Measurements from ENCODE around the gene C11orf58.
A peak's percentile ranks its signal among the peaks of the same experiment; 100 is the strongest.

The C11orf58 gene

GRCh38 chr11:16770016-16770415, 31.6 kb downstream of the C11orf58 start:
- DNase-seq = no peak

DNA sequence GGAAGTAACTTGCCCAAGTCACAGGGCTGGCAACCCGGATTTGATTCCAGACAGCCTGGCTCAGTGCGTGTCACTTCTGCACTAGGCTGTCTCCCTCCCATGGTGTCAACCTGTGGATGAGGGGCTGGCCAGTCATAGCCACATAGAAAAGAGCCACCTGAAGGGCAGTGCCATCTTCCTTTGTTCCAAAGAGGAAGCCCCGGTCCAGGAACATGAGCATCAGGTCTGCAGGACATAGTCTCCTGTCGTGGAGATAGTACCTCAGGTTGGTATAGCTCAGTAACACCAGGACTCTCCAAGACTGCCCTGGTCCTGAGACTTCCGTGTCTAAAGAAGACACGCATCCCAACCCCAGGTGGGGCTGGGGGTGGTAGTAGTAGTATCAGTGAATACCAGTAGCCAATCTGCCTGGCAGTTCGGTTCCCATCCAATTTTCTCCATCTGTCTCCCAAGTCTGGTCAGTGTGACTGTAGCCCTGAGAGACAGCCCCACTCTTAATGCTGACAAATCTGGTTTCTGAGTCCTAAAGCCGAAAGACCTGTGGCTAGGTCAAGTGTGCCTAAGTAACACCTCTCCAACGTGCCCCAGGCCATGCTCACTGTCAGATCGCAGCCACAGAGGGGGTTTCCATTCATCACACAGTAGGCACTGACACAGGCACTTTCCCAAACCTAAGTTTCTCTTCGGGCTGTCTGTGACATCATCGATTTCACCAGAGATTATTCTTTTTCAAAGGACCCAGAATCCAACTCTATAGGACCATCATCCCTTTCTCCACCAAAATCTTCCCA, 33.1 kb downstream of the C11orf58 start:
- DNase-seq = no peak

- no peak for DNase-seq
Observed at GRCh38 chr11:16772141-16772512, 33.7 kb downstream of the C11orf58 start.

GRCh38 chr11:16773981-16774935, 35.8 kb downstream of the C11orf58 start:
- no peak for DNase-seq

DNA sequence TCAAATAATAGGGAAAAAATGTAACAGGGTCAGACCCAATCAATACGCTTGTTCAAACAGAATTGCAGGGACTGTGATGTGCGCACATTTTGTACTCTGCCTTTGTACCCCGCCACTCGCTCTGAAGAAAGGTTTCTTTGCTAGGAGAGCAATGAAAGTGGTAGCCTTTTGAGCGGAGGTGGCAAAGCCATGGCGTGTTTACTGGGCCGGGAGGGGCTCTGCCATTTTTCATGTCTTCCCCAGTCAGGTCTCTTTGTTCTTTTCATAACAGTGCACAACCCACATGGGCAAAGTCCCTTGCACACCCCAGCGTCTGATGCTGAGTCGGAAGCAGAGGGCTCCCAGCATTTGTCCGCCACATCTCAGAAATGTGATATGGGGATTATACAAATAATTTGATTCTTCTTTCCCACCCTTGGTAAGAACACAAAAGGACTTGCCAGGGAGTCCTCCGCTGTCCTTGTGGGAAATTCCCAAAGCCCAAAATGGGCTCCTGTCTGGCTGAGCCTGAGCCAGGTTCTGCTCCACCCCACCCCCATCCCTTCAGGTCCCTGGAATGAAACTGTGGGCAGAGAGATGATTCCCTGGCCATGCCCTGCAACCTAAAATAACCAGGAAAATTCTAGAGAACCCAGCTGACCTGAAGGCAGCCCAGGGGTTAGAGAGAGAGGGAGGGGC, 36.6 kb downstream of the C11orf58 start:
- no peak for DNase-seq

GRCh38 chr11:16775614-16776283, 37.3 kb downstream of the C11orf58 start:
- DNase-seq = no peak

DNA sequence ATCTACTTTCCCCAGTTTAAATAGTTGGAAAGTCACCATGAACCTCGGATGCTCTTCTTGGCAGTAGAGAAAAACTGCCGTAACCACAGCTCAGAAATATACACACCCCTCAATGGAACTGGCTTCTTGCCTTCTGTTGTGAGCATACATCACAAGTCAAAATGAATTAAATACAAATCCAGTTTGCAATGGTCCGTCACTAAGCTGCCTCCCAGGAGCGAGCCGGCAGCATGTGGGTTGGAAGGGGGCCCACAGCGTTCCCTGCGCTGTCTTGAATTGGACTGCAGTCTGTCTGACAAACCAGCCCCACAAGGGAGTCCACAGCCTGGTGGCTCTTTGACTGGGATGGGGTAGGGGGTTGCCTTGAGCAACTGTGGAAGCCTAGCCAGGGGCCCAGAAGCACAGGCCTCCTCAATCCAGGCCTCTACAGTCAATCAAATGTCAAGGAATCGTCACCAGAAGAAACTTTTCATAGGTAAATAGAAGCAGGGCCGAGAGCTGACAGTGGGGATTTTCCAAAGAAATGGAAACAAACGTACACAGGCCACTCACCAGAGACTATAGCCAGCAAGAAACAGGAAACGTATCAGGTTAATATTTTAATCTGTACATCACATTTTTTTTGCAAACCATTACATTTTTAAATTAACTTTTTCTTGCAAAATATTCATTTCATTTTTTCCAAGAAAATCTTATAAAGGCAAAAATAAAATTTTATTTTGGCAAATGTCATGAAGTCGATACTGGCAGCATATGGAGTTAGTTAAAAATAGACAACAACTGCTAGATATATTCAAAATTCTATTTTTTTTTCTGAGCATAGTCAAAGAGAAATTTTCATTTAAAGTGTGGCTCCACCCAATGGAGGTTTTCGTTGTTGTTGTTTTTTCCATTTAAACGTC, 38.5 kb downstream of the C11orf58 start:
- DNase-seq = no peak

DNA sequence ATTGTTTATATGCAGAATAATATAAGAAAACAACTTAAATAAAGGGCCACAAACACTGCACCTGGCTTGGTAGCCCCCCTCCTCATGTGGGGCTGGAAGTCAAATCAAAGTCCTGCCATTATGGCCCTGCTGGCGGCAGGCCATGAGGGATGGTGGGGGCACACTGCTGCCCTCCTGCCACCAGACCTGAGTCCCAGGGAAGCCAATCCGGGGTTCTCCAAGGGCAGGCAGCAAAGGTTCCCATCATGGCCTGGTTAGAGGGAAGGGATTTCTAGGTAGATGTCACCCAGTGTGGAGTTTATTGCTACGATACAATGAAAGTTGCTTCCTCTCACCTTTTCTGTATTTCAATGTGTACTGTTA, 39.1 kb downstream of the C11orf58 start:
- DNase-seq = no peak

GRCh38 chr11:16778286-16778685, 39.8 kb downstream of the C11orf58 start:
- DNase-seq = no peak

GRCh38 chr11:16778876-16779275, 40.4 kb downstream of the C11orf58 start:
- no peak for DNase-seq

- DNase-seq = no peak
Observed at GRCh38 chr11:16779436-16779835, 41.0 kb downstream of the C11orf58 start.

GRCh38 chr11:16780146-16780545, 41.7 kb downstream of the C11orf58 start:
- no peak for DNase-seq

DNA sequence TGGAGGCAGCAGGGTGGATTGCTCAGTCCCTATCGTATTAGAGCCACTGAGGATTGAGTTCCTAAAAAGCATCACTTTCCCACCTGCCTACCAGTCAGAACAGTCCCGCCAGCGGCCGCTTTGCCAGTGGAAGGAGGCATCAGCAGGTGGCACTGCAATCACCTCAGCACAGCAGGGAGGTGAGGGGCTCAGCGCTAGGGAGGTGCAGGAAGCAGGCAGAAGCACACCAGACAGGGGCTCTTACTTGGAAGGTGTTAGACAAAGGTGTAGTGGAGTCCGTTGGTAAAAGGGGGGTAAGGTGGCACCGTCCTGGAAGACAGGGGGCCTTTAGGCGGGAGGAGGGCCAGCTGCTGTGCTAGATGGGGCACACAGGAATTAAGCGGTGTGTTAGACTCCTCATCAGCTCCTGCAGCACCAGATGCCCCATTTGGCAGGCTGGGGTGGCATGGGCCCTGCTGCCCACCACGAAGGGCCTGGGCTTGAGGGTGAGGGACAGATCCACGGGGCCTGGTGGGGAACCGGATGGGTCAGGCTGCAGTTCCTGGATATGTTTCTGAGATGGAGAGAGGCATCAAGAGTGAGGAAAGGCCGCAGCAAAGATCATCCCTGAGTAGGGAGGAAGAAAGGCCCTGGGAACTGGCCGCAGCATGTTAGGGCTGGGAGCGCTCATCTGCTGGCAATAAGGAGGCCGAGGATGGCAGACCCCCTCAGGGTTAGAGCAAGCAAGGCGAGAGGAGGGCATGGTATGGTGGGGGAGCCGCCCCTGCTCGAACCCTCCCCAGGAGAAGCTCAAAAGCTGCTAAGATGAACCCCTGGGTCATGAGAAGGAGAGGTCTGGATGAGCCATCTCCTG, 42.5 kb downstream of the C11orf58 start:
- DNase-seq = no peak

GRCh38 chr11:16781936-16782919, 43.8 kb downstream of the C11orf58 start:
- no peak for DNase-seq

- no peak for DNase-seq
Observed at GRCh38 chr11:16783321-16783801, 44.9 kb downstream of the C11orf58 start.

DNA sequence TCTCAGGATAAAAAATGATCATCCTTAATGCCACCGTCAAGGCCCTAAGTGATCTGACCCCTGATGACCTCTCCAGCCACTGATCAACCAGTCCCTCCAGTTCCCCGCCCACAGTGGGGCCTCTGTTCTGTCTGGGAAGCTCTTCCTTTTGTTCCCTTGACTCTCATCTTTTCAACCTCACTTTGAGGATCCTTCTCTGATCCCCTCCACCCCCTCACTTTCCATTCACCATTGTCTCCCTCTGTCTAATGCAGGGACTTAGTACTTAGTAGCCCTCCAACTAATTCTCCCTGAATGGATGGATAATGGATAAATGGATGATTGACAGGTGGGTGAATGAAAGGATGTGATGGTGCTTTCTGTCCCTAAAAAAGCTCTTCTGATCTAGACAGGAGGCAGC, 45.6 kb downstream of the C11orf58 start:
- DNase-seq = no peak

DNA sequence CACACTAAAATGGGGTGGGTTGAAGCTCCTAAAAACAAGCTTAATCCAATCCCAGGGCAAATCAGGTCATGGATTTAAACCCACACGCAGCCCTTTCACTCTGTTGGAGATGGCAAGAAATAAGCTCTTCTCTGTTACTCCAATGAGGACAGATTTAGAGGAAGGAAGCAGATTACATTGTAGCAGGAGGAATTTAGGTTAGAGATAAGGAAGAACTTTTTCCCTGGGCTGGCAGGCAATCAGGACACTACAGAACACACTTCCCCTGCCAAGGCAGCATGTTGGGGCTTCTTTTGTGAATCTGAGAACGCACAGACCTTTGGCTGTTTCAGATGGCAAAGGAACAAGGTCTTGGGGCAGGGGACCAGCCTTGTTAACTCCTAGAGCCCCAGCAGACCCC, 46.2 kb downstream of the C11orf58 start:
- DNase-seq = no peak

- DNase-seq = peak; percentile 59
Observed at GRCh38 chr11:16785520-16786128, 47.2 kb downstream of the C11orf58 start.

DNA sequence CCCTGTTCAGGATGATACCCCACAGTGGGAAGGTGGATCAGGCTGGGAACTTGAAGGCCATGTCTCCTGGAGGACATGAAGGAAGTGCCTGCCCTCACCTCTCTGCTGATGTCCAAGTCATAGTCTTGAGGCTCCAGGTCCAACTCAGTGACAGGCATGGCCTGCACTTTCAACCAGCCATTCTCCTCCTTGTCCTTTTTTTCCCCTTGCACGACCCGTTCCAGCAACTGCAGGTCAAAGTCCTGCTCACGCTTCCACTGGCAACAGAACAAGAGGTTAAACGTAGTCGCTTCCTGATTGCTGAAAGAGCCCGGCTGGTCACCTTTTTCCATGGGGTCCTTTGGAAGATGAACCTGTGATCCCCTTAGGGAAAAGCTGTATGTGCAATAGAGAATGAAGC, 47.7 kb downstream of the C11orf58 start:
- no peak for DNase-seq

Measured in activated naive CD4-positive, alpha-beta T cell treated with Interleukin-2 at 50 U/mL for 16 hours (primary cell).